Measurements from ENCODE around the gene COPS6. TPM values are rescaled to one million over a fixed set of nuclear protein-coding genes. Genes with fewer than 3 reads are reported as not detected.

Gene COPS6
- total and polyA plus RNA-seq, 4 donors: 28.7 to 63.2 (median 46.8) TPM

- Histone ChIP-seq H3K4me3 (ENCODE audit: low read depth in 1 of 3, low read length in 3 of 3) (peak overlapping the region in 1 of 3 donors; percentile 42), H3K36me3 (ENCODE audit: control insufficient read depth in 4 of 4, insufficient read depth in 3 of 4, low read depth in 1 of 4, low read length in 3 of 4) (peaks cover 21 to 76% (median 67%) of the 10 kb centered on the region in 4 donors), H3K9ac (ENCODE audit: low read depth in 1 of 2, low read length in 2 of 2) (no peak overlapping the region), H3K27ac (ENCODE audit: low read depth in 1 of 2, low read length in 2 of 2) (no peak overlapping the region), H3K27me3 (ENCODE audit: control insufficient read depth in 4 of 4, insufficient read depth in 4 of 4, low read length in 3 of 4) (no peaks in the 10 kb centered on the region), H3K4me1 (ENCODE audit: control insufficient read depth in 4 of 4, insufficient read depth in 4 of 4, low read length in 3 of 4) (no peaks in the 10 kb centered on the region), H3K9me3 (ENCODE audit: control insufficient read depth in 4 of 4, low read length in 3 of 4) (peaks cover 20 to 30% (median 22%) of the 10 kb centered on the region in 4 donors)
- TF ChIP-seq YY1 (IDR thresholded peaks at IDR 0.05) (no peak), FOXA1 (IDR thresholded peaks at IDR 0.05) (no peak)
- TF ChIP-seq, protein P1, sequence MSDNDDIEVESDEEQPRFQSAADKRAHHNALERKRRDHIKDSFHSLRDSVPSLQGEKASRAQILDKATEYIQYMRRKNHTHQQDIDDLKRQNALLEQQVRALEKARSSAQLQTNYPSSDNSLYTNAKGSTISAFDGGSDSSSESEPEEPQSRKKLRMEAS (IDR thresholded peaks at IDR 0.05): no peak
- no peak for DNase-seq (ENCODE audit: low spot score)
- WGBS: 98% methylated on average over 10 of the region's 10 CpGs
Observed at GRCh38 chr7:100072462-100072861, 16.3 kb upstream of the COPS6 start.

DNA sequence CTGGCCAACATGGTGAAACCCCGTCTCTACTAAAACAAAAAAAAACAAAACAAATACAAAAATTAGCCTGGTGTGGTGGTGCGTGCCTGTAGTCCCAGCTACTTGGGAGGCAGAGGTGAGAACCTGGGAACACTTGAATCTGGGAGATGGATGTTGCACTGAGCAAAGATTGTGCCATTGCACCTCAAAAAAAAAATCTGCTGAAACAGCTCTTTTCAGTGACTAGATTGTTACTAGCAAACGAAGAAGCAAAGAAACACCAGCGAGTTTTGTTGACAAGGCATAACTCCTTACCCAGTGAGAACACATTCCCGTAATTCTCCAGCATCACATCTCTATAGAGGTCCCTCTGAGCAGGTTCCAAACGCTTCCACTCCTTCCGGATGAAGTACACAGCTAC is 13.9 kb upstream of the COPS6 start:
- Histone ChIP-seq H3K27me3 (ENCODE audit: control insufficient read depth in 4 of 4, insufficient read depth in 4 of 4, low read length in 3 of 4) (no peaks in the 10 kb centered on the region), H3K9me3 (ENCODE audit: control insufficient read depth in 4 of 4, low read length in 3 of 4) (peaks cover 20 to 30% (median 22%) of the 10 kb centered on the region in 4 donors), H3K27ac (ENCODE audit: low read depth in 1 of 2, low read length in 2 of 2) (no peak overlapping the region), H3K4me1 (ENCODE audit: control insufficient read depth in 4 of 4, insufficient read depth in 4 of 4, low read length in 3 of 4) (peaks cover 5 to 15% (median 13%) of the 10 kb centered on the region in 4 donors), H3K9ac (ENCODE audit: low read depth in 1 of 2, low read length in 2 of 2) (no peak overlapping the region), H3K4me3 (ENCODE audit: low read depth in 1 of 3, low read length in 3 of 3) (no peak overlapping the region), H3K36me3 (ENCODE audit: control insufficient read depth in 4 of 4, insufficient read depth in 3 of 4, low read depth in 1 of 4, low read length in 3 of 4) (peaks cover 21 to 75% (median 65%) of the 10 kb centered on the region in 4 donors)
- DNase-seq (ENCODE audit: low spot score): no peak
- no peak for TF ChIP-seq SP1 (IDR thresholded peaks at IDR 0.05)
- TF ChIP-seq EGR1 (IDR thresholded peaks at IDR 0.05; ENCODE audit: low read depth in 2 of 2): no peak
- TF ChIP-seq NR2F2 (IDR thresholded peaks at IDR 0.05): no peak
- TF ChIP-seq HNF4A (conservative IDR thresholded peaks at IDR 0.05): no peak
- TF ChIP-seq YY1 (IDR thresholded peaks at IDR 0.05): no peak
- 97% methylated on average over 7 of the region's 7 CpGs for WGBS

GRCh38 chr7:100075418-100075817 is 13.4 kb upstream of the COPS6 start:
- no peak for DNase-seq (ENCODE audit: low spot score)
- TF ChIP-seq, protein P2, sequence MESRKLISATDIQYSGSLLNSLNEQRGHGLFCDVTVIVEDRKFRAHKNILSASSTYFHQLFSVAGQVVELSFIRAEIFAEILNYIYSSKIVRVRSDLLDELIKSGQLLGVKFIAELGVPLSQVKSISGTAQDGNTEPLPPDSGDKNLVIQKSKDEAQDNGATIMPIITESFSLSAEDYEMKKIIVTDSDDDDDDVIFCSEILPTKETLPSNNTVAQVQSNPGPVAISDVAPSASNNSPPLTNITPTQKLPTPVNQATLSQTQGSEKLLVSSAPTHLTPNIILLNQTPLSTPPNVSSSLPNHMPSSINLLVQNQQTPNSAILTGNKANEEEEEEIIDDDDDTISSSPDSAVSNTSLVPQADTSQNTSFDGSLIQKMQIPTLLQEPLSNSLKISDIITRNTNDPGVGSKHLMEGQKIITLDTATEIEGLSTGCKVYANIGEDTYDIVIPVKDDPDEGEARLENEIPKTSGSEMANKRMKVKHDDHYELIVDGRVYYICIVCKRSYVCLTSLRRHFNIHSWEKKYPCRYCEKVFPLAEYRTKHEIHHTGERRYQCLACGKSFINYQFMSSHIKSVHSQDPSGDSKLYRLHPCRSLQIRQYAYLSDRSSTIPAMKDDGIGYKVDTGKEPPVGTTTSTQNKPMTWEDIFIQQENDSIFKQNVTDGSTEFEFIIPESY (IDR thresholded peaks at IDR 0.05): no peak
- TF ChIP-seq, protein P1 (IDR thresholded peaks at IDR 0.05): no peak
- TF ChIP-seq, protein P3, sequence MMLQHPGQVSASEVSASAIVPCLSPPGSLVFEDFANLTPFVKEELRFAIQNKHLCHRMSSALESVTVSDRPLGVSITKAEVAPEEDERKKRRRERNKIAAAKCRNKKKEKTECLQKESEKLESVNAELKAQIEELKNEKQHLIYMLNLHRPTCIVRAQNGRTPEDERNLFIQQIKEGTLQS (IDR thresholded peaks at IDR 0.05): no peak
- TF ChIP-seq SP1 (IDR thresholded peaks at IDR 0.05): no peak
- TF ChIP-seq NR2F2 (IDR thresholded peaks at IDR 0.05): no peak
- TF ChIP-seq FOXA1 (IDR thresholded peaks at IDR 0.05): no peak
- TF ChIP-seq, protein P4, sequence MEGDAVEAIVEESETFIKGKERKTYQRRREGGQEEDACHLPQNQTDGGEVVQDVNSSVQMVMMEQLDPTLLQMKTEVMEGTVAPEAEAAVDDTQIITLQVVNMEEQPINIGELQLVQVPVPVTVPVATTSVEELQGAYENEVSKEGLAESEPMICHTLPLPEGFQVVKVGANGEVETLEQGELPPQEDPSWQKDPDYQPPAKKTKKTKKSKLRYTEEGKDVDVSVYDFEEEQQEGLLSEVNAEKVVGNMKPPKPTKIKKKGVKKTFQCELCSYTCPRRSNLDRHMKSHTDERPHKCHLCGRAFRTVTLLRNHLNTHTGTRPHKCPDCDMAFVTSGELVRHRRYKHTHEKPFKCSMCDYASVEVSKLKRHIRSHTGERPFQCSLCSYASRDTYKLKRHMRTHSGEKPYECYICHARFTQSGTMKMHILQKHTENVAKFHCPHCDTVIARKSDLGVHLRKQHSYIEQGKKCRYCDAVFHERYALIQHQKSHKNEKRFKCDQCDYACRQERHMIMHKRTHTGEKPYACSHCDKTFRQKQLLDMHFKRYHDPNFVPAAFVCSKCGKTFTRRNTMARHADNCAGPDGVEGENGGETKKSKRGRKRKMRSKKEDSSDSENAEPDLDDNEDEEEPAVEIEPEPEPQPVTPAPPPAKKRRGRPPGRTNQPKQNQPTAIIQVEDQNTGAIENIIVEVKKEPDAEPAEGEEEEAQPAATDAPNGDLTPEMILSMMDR (IDR thresholded peaks at IDR 0.05; ENCODE audit: low read depth, low read length, missing input control): no peak
- no peak for TF ChIP-seq RXRA (IDR thresholded peaks at IDR 0.05)
- no peak for TF ChIP-seq EGR1 (IDR thresholded peaks at IDR 0.05; ENCODE audit: low read depth in 2 of 2)
- no peak for TF ChIP-seq YY1 (IDR thresholded peaks at IDR 0.05)
- TF ChIP-seq JUND (IDR thresholded peaks at IDR 0.05): no peak
- no peak for TF ChIP-seq HNF4G (IDR thresholded peaks at IDR 0.05)
- TF ChIP-seq, protein P5, sequence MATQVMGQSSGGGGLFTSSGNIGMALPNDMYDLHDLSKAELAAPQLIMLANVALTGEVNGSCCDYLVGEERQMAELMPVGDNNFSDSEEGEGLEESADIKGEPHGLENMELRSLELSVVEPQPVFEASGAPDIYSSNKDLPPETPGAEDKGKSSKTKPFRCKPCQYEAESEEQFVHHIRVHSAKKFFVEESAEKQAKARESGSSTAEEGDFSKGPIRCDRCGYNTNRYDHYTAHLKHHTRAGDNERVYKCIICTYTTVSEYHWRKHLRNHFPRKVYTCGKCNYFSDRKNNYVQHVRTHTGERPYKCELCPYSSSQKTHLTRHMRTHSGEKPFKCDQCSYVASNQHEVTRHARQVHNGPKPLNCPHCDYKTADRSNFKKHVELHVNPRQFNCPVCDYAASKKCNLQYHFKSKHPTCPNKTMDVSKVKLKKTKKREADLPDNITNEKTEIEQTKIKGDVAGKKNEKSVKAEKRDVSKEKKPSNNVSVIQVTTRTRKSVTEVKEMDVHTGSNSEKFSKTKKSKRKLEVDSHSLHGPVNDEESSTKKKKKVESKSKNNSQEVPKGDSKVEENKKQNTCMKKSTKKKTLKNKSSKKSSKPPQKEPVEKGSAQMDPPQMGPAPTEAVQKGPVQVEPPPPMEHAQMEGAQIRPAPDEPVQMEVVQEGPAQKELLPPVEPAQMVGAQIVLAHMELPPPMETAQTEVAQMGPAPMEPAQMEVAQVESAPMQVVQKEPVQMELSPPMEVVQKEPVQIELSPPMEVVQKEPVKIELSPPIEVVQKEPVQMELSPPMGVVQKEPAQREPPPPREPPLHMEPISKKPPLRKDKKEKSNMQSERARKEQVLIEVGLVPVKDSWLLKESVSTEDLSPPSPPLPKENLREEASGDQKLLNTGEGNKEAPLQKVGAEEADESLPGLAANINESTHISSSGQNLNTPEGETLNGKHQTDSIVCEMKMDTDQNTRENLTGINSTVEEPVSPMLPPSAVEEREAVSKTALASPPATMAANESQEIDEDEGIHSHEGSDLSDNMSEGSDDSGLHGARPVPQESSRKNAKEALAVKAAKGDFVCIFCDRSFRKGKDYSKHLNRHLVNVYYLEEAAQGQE (IDR thresholded peaks at IDR 0.05): no peak
- no peak for TF ChIP-seq TAF1 (conservative IDR thresholded peaks at IDR 0.05)
- TF ChIP-seq GABPA (IDR thresholded peaks at IDR 0.05 in 1 of 2, conservative IDR thresholded peaks at IDR 0.05 in 1 of 2): no peak

More at GRCh38 chr7:100075418-100075817, 13.4 kb upstream of the COPS6 start:
- Histone ChIP-seq H3K9me3 (ENCODE audit: control insufficient read depth in 4 of 4, low read length in 3 of 4) (peaks cover 20 to 25% (median 22%) of the 10 kb centered on the region in 4 donors), H3K9ac (ENCODE audit: low read depth in 1 of 2, low read length in 2 of 2) (no peak overlapping the region), H3K27ac (ENCODE audit: low read depth in 1 of 2, low read length in 2 of 2) (no peak overlapping the region), H3K4me3 (ENCODE audit: low read depth in 1 of 3, low read length in 3 of 3) (no peak overlapping the region), H3K36me3 (ENCODE audit: control insufficient read depth in 4 of 4, insufficient read depth in 3 of 4, low read depth in 1 of 4, low read length in 3 of 4) (peaks cover 19 to 69% (median 59%) of the 10 kb centered on the region in 4 donors), H3K27me3 (ENCODE audit: control insufficient read depth in 4 of 4, insufficient read depth in 4 of 4, low read length in 3 of 4) (no peaks in the 10 kb centered on the region), H3K4me1 (ENCODE audit: control insufficient read depth in 4 of 4, insufficient read depth in 4 of 4, low read length in 3 of 4) (peaks cover 11 to 20% (median 19%) of the 10 kb centered on the region in 4 donors)
- 97% methylated on average over 6 of the region's 6 CpGs for whole genome bisulfite sequencing
